GM12878 (cell line): Measurements from ENCODE around the gene VIPR1.

ENCODE experiments used
- CEBPB ChIP-seq, 2 experiments: fragments of 150-350 bp in 1 of 2; IDR thresholded peaks; 2 replicates each; pipeline ENCODE4 v1.6.1; 2012 to 2014; ENCODE audit warnings: low read depth in 2 of 2, low read length in 2 of 2, borderline replicate concordance in 1 of 2, inconsistent platforms in 1 of 2
- CTCF ChIP-seq, 3 experiments: IDR thresholded peaks in 2 of 3; conservative IDR thresholded peaks in 1 of 3; 2 replicates each; pipeline ENCODE4 v1.5.1; 2011; ENCODE audit warnings: low read depth in 3 of 3, low read length in 3 of 3, mild to moderate bottlenecking in 3 of 3, control low read depth in 2 of 3, moderate library complexity in 2 of 3, inconsistent platforms in 1 of 3, mixed read lengths in 1 of 3; ENCODE audit not compliant: control insufficient read depth in 2 of 3, insufficient read depth in 1 of 3; ENCODE audit errors: extremely low read depth in 1 of 3
- HCFC1 ChIP-seq: fragments of 150-350 bp; IDR thresholded peaks from 2 replicates; pipeline ENCODE4 v1.6.1; 2014; ENCODE audit warnings: low read length
- MYB ChIP-seq: fragments of 150-350 bp; IDR thresholded peaks from 2 replicates; pipeline ENCODE4 v1.6.1; 2014; ENCODE audit warnings: mild to moderate bottlenecking, low read depth, low read length, borderline replicate concordance
- RAD21 ChIP-seq: IDR thresholded peaks from 2 replicates; pipeline ENCODE4 v1.6.1; 2011; ENCODE audit warnings: mild to moderate bottlenecking, low read depth, low read length, moderate library complexity; ENCODE audit not compliant: insufficient read depth
- SIN3A ChIP-seq: IDR thresholded peaks from 2 replicates; pipeline ENCODE4 v1.6.1; 2012; ENCODE audit warnings: low read depth, low read length, improper control_type of control experiment
- SMC3 ChIP-seq: IDR thresholded peaks from 2 replicates; pipeline ENCODE4 v1.6.1; 2011; ENCODE audit warnings: low read length, improper control_type of control experiment, borderline replicate concordance

DNA sequence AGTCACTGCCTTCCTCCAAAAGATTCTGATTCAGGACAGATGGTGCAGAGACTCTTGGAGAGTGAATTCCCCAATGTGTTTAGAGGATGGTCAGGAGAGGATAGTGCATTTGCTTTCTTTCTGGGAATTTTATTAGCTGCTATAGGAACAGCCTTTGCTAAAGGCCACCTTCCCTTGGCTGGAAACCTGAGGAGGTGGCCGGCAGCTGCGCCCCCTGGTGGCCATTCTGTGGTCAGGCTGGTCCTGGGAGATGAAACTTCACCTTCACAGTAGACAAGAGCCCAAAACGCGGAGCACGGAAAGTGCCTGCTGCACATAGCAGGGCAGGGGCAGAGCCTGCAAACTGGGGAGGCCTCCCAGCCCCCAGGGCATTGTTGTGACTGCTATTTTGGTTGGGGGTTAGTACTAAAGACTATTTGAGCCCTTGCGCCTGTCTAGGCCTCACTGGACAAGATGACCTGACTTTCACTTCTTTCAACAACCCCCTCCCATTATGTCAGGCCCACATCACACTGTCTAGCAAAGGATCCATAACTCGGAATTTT lies 45.0 kb downstream of the VIPR1 start:
- peak; percentile 83 to 97 (median 90) for TF ChIP-seq CTCF (IDR thresholded peaks at IDR 0.05 in 2 of 3, conservative IDR thresholded peaks at IDR 0.05 in 1 of 3; ENCODE audit: control insufficient read depth in 2 of 3, extremely low read depth in 1 of 3, insufficient read depth in 1 of 3, low read depth in 3 of 3, low read length in 3 of 3)
- TF ChIP-seq SIN3A, result no peak
- peak; percentile 45 for TF ChIP-seq RAD21
- peak; percentile 53; the same call in 1 of the 2 replicates for TF ChIP-seq SMC3
- no peak for TF ChIP-seq CEBPB (IDR thresholded peaks at IDR 0.05; ENCODE audit: borderline replicate concordance in 1 of 2, low read depth in 2 of 2, low read length in 2 of 2)
- TF ChIP-seq HCFC1, result no peak
- TF ChIP-seq MYB, result no peak
